ENCODE measurements around the gene SNAP91. TPM values are rescaled to one million over a fixed set of nuclear protein-coding genes. Genes with fewer than 3 reads are reported as not detected.

SNAP91 gene
- total and polyA plus RNA-seq, 2 donors (not counting 1 experiment from before 2014, with no cell fraction given) = not detected

DNA sequence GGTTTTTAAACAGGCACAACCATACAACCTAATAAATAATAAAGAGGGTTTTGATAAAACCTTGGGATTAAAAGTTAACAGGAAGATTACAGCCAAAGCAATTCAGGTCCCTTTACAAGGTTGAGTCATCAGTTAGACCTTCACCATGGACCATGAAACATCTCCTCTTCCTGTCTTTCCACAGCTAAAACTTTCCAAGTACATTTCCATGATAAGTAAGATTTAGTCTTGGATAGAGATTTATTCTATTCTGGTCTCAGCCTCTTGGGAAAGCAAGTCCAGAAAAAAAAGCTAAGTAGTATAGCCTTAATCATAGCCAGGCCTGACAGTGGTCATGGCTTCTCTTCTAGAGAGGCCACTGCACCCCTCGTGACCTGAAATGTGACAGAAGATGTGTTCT lies 199.5 kb downstream of the SNAP91 start:
- H3K36me3 ChIP-seq (replicated peaks in 1 of 2; ENCODE audit: control extremely low read depth in 1 of 2, control insufficient read depth in 1 of 2, extremely low read depth in 1 of 2, insufficient read depth in 2 of 2, low read length in 1 of 2) = no peaks in the 10 kb centered on the region
- no peak overlapping the region for H2AFZ ChIP-seq (ENCODE audit: insufficient read depth, low read depth, low read length, poor library complexity, severe bottlenecking)
- no peak overlapping the region for H3K4me2 ChIP-seq (replicated peaks; ENCODE audit: low read depth, low read length, poor library complexity, severe bottlenecking)
- TF ChIP-seq, protein P1, sequence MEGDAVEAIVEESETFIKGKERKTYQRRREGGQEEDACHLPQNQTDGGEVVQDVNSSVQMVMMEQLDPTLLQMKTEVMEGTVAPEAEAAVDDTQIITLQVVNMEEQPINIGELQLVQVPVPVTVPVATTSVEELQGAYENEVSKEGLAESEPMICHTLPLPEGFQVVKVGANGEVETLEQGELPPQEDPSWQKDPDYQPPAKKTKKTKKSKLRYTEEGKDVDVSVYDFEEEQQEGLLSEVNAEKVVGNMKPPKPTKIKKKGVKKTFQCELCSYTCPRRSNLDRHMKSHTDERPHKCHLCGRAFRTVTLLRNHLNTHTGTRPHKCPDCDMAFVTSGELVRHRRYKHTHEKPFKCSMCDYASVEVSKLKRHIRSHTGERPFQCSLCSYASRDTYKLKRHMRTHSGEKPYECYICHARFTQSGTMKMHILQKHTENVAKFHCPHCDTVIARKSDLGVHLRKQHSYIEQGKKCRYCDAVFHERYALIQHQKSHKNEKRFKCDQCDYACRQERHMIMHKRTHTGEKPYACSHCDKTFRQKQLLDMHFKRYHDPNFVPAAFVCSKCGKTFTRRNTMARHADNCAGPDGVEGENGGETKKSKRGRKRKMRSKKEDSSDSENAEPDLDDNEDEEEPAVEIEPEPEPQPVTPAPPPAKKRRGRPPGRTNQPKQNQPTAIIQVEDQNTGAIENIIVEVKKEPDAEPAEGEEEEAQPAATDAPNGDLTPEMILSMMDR (IDR thresholded peaks at IDR 0.05) = no peak
- TF ChIP-seq EZH2 (IDR thresholded peaks at IDR 0.05; ENCODE audit: borderline replicate concordance, insufficient read depth, low read depth, low read length, poor library complexity, severe bottlenecking) = no peak
- peaks cover 9 to 11% of the 10 kb centered on the region in 2 donors for H3K4me1 ChIP-seq (ENCODE audit: control insufficient read depth in 2 of 2, insufficient read depth in 2 of 2, low read length in 2 of 2)
- H3K9me3 Mint-ChIP-seq (ENCODE audit: insufficient read depth) = no peaks in the 10 kb centered on the region
- no peak overlapping the region for H3K4me3 Mint-ChIP-seq
- POLR2A ChIA-PET = no interaction called here
- WGBS (ENCODE audit: insufficient coverage) = 100% methylated on average over 1 of the region's 1 CpG
- no peaks in the 10 kb centered on the region for H3K79me2 ChIP-seq (ENCODE audit: control insufficient read depth, insufficient read depth, low read length)
- no peak overlapping the region for H3K27ac Mint-ChIP-seq
- peaks cover 13% of the 10 kb centered on the region for H3K4me1 Mint-ChIP-seq
- H3K9ac ChIP-seq (ENCODE audit: low read length) = no peak overlapping the region
- no peaks in the 10 kb centered on the region for H4K20me1 ChIP-seq (ENCODE audit: control insufficient read depth, insufficient read depth, low read length, poor library complexity, severe bottlenecking)
- CTCF ChIA-PET = no interaction called here
- no peaks in the 10 kb centered on the region for H3K9me3 ChIP-seq (ENCODE audit: control extremely low read depth in 1 of 3, control insufficient read depth in 2 of 3, insufficient read depth in 1 of 3, low read length in 2 of 3)
- peaks cover 0 to 17% (median 9%) of the 10 kb centered on the region in 4 experiments for H3K27me3 ChIP-seq (replicated peaks in 1 of 4; ENCODE audit: control extremely low read depth in 1 of 4, control insufficient read depth in 3 of 4, insufficient read depth in 4 of 4, low read length in 3 of 4)
- H3K4me3 ChIP-seq (ENCODE audit: control extremely low read depth in 1 of 5, extremely low read depth in 1 of 5, insufficient read depth in 1 of 5, low read depth in 2 of 5, low read length in 4 of 5) = no peak overlapping the region
- DNase-seq (no peak), ATAC-seq (ENCODE audit: low read depth) (no peak)
- no peak overlapping the region for H3K27ac ChIP-seq (ENCODE audit: low read length in 2 of 2)
- peaks cover 32% of the 10 kb centered on the region for H3K27me3 Mint-ChIP-seq
- intact Hi-C loops (cut with micrococcal nuclease) = no loop called here

DNA sequence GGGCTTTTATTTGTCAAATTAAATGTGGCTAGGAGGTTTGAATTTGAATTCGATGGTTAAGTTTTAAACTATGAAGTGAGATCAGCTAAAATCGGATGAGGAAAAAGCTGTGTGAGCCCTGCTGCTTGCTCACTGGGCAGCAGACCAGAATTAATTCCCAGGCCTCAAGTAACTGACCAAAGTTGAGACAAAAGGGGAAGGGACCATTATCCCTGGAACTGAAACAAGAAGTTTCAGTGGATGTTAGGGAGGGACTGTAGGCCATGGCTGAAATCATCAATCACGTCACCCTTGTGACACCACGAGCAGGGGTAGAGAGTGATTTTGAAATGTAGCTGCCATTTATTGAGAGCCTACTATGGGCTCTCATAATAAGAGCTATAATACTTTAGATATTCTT lies 203.5 kb downstream of the SNAP91 start:
- no peak overlapping the region for H3K4me3 ChIP-seq (ENCODE audit: control extremely low read depth in 1 of 5, extremely low read depth in 1 of 5, insufficient read depth in 1 of 5, low read depth in 2 of 5, low read length in 4 of 5)
- H3K4me1 ChIP-seq (ENCODE audit: control insufficient read depth in 2 of 2, insufficient read depth in 2 of 2, low read length in 2 of 2) = no peaks in the 10 kb centered on the region
- DNase-seq (no peak), ATAC-seq (ENCODE audit: low read depth) (no peak)
- no peaks in the 10 kb centered on the region for H4K20me1 ChIP-seq (ENCODE audit: control insufficient read depth, insufficient read depth, low read length, poor library complexity, severe bottlenecking)
- H3K27ac Mint-ChIP-seq = no peak overlapping the region
- no peaks in the 10 kb centered on the region for H3K36me3 ChIP-seq (replicated peaks in 1 of 2; ENCODE audit: control extremely low read depth in 1 of 2, control insufficient read depth in 1 of 2, extremely low read depth in 1 of 2, insufficient read depth in 2 of 2, low read length in 1 of 2)
- H3K4me2 ChIP-seq (replicated peaks; ENCODE audit: low read depth, low read length, poor library complexity, severe bottlenecking) = no peak overlapping the region
- intact Hi-C loops (cut with micrococcal nuclease) = no loop called here
- WGBS (ENCODE audit: insufficient coverage) = 37% methylated on average over 2 of the region's 4 CpGs
- no peak overlapping the region for H2AFZ ChIP-seq (ENCODE audit: insufficient read depth, low read depth, low read length, poor library complexity, severe bottlenecking)
- no peak overlapping the region for H3K9ac ChIP-seq (ENCODE audit: low read length)
- no peaks in the 10 kb centered on the region for H3K9me3 ChIP-seq (ENCODE audit: control extremely low read depth in 1 of 3, control insufficient read depth in 2 of 3, insufficient read depth in 1 of 3, low read length in 2 of 3)
- peaks cover 11% of the 10 kb centered on the region for H3K27me3 Mint-ChIP-seq
- no peaks in the 10 kb centered on the region for H3K79me2 ChIP-seq (ENCODE audit: control insufficient read depth, insufficient read depth, low read length)
- H3K27me3 ChIP-seq (replicated peaks in 1 of 4; ENCODE audit: control extremely low read depth in 1 of 4, control insufficient read depth in 3 of 4, insufficient read depth in 4 of 4, low read length in 3 of 4) = no peaks in the 10 kb centered on the region
- H3K9me3 Mint-ChIP-seq (ENCODE audit: insufficient read depth) = peaks cover 7% of the 10 kb centered on the region
- H3K4me3 Mint-ChIP-seq = no peak overlapping the region
- ChIA-PET CTCF (interaction anchor here (0.6 to 1.7 kb wide), 3 partner anchors 9 to 161 kb away, joined by 3 to 9 read pairs (median 3); no protein-coding TSS in a partner anchor), POLR2A (no interaction called here)
- no peaks in the 10 kb centered on the region for H3K4me1 Mint-ChIP-seq
- H3K27ac ChIP-seq (ENCODE audit: low read length in 2 of 2) = no peak overlapping the region
- no peak for TF ChIP-seq EZH2 (IDR thresholded peaks at IDR 0.05; ENCODE audit: borderline replicate concordance, insufficient read depth, low read depth, low read length, poor library complexity, severe bottlenecking)
- TF ChIP-seq, protein P1 (IDR thresholded peaks at IDR 0.05) = no peak

Other genes with a start within 250 kb of the SNAP91 start
- not detected in 2 replicates for gene PRSS35, start 196.6 kb downstream of the SNAP91 start, total RNA-seq
- gene PRSS35, start 196.6 kb downstream of the SNAP91 start, polyA plus RNA-seq = not detected in 2 replicates
- gene RIPPLY2, start 144.3 kb upstream of the SNAP91 start, total RNA-seq = not detected in 2 replicates
- gene RIPPLY2, start 144.3 kb upstream of the SNAP91 start, polyA plus RNA-seq = not detected in 2 replicates
- 39.6 and 43.7 TPM in 2 replicates for gene CYB5R4, start 150.6 kb upstream of the SNAP91 start, total RNA-seq
- 11.8 TPM in 2 replicates for gene CYB5R4, start 150.6 kb upstream of the SNAP91 start, polyA plus RNA-seq